ENCODE measurements around the gene LRRC7. TPM values are rescaled to one million over a fixed set of nuclear protein-coding genes. Genes with fewer than 3 reads are reported as not detected.

LRRC7 gene
- total RNA-seq, 2 experiments from 2014 or later: not detected

GRCh38 chr1:69568421-69569174 is 876 bp downstream of the LRRC7 start:
- peaks cover 4% of the 10 kb centered on the region for H3K36me3 Mint-ChIP-seq (ENCODE audit: low read depth)
- H3K4me1 Mint-ChIP-seq: peaks cover 8% of the 10 kb centered on the region
- no peaks in the 10 kb centered on the region for H3K9me3 Mint-ChIP-seq
- H3K27ac Mint-ChIP-seq: no peak overlapping the region
- H3K27me3 Mint-ChIP-seq: peaks cover 28% of the 10 kb centered on the region
- CTCF ChIA-PET: no interaction called here
- H3K4me3 Mint-ChIP-seq: no peak overlapping the region
- POLR2A ChIA-PET: no interaction called here
- DNase-seq: no peak

- Mint-ChIP-seq H3K4me3 (no peak overlapping the region), H3K27me3 (peaks cover 28% of the 10 kb centered on the region), H3K27ac (no peak overlapping the region), H3K36me3 (ENCODE audit: low read depth) (peaks cover 4% of the 10 kb centered on the region), H3K4me1 (peaks cover 8% of the 10 kb centered on the region), H3K9me3 (no peaks in the 10 kb centered on the region)
- CTCF ChIA-PET: no interaction called here
- no peak for DNase-seq
- POLR2A ChIA-PET: no interaction called here
Measured at GRCh38 chr1:69569175-69569541, 1.4 kb downstream of the LRRC7 start.

- no peaks in the 10 kb centered on the region for H3K9me3 Mint-ChIP-seq
- no peak overlapping the region for H3K4me3 Mint-ChIP-seq
- no peak overlapping the region for H3K27ac Mint-ChIP-seq
- POLR2A ChIA-PET: no interaction called here
- no peak for DNase-seq
- H3K4me1 Mint-ChIP-seq: peaks cover 8% of the 10 kb centered on the region
- H3K27me3 Mint-ChIP-seq: peaks cover 28% of the 10 kb centered on the region
- peaks cover 4% of the 10 kb centered on the region for H3K36me3 Mint-ChIP-seq (ENCODE audit: low read depth)
- CTCF ChIA-PET: no interaction called here
Measured at GRCh38 chr1:69569576-69570328, 2.0 kb downstream of the LRRC7 start.

- Mint-ChIP-seq H3K27ac (no peak overlapping the region), H3K9me3 (no peaks in the 10 kb centered on the region), H3K36me3 (ENCODE audit: low read depth) (peaks cover 4% of the 10 kb centered on the region), H3K27me3 (peaks cover 28% of the 10 kb centered on the region), H3K4me3 (no peak overlapping the region), H3K4me1 (peaks cover 8% of the 10 kb centered on the region)
- DNase-seq: no peak
- CTCF ChIA-PET: no interaction called here
- POLR2A ChIA-PET: no interaction called here
Measured at GRCh38 chr1:69570356-69570755, 2.6 kb downstream of the LRRC7 start.

GRCh38 chr1:69572921-69573320 is 5.2 kb downstream of the LRRC7 start:
- Mint-ChIP-seq H3K9me3 (no peaks in the 10 kb centered on the region), H3K36me3 (ENCODE audit: low read depth) (no peaks in the 10 kb centered on the region), H3K27me3 (peaks cover 18% of the 10 kb centered on the region), H3K27ac (no peak overlapping the region), H3K4me1 (peaks cover 5% of the 10 kb centered on the region), H3K4me3 (no peak overlapping the region)
- ChIA-PET CTCF (no interaction called here), POLR2A (no interaction called here)
- DNase-seq: no peak

- ChIA-PET CTCF (no interaction called here), POLR2A (no interaction called here)
- no peaks in the 10 kb centered on the region for H3K36me3 Mint-ChIP-seq (ENCODE audit: low read depth)
- peaks cover 1% of the 10 kb centered on the region for H3K4me1 Mint-ChIP-seq
- H3K27me3 Mint-ChIP-seq: peaks cover 12% of the 10 kb centered on the region
- H3K9me3 Mint-ChIP-seq: no peaks in the 10 kb centered on the region
- H3K4me3 Mint-ChIP-seq: no peak overlapping the region
- no peak for DNase-seq
- H3K27ac Mint-ChIP-seq: no peak overlapping the region
Measured at GRCh38 chr1:69573911-69574310, 6.2 kb downstream of the LRRC7 start.

- Mint-ChIP-seq H3K36me3 (ENCODE audit: low read depth) (no peaks in the 10 kb centered on the region), H3K4me3 (no peak overlapping the region), H3K4me1 (no peaks in the 10 kb centered on the region), H3K9me3 (peaks cover 2% of the 10 kb centered on the region), H3K27me3 (no peaks in the 10 kb centered on the region), H3K27ac (no peak overlapping the region)
- ChIA-PET POLR2A (no interaction called here), CTCF (no interaction called here)
- DNase-seq: no peak
Measured at GRCh38 chr1:69585666-69586065, 17.9 kb downstream of the LRRC7 start.

- CTCF ChIA-PET: no interaction called here
- no peak for DNase-seq
- no peaks in the 10 kb centered on the region for H3K9me3 Mint-ChIP-seq
- H3K27me3 Mint-ChIP-seq: no peaks in the 10 kb centered on the region
- POLR2A ChIA-PET: no interaction called here
- H3K27ac Mint-ChIP-seq: no peak overlapping the region
- H3K4me3 Mint-ChIP-seq: no peak overlapping the region
- no peaks in the 10 kb centered on the region for H3K4me1 Mint-ChIP-seq
- no peaks in the 10 kb centered on the region for H3K36me3 Mint-ChIP-seq (ENCODE audit: low read depth)
Measured at GRCh38 chr1:69587391-69587790, 19.7 kb downstream of the LRRC7 start.

- DNase-seq: no peak
- CTCF ChIA-PET: no interaction called here
- Mint-ChIP-seq H3K36me3 (ENCODE audit: low read depth) (no peaks in the 10 kb centered on the region), H3K4me1 (no peaks in the 10 kb centered on the region), H3K4me3 (no peak overlapping the region), H3K9me3 (no peaks in the 10 kb centered on the region), H3K27ac (no peak overlapping the region), H3K27me3 (no peaks in the 10 kb centered on the region)
- POLR2A ChIA-PET: no interaction called here
Measured at GRCh38 chr1:69589799-69590198, 22.1 kb downstream of the LRRC7 start.

GRCh38 chr1:69592341-69592740 is 24.6 kb downstream of the LRRC7 start:
- no peaks in the 10 kb centered on the region for H3K27me3 Mint-ChIP-seq
- DNase-seq: no peak
- no peaks in the 10 kb centered on the region for H3K4me1 Mint-ChIP-seq
- POLR2A ChIA-PET: no interaction called here
- H3K36me3 Mint-ChIP-seq (ENCODE audit: low read depth): no peaks in the 10 kb centered on the region
- no peak overlapping the region for H3K4me3 Mint-ChIP-seq
- no peak overlapping the region for H3K27ac Mint-ChIP-seq
- CTCF ChIA-PET: no interaction called here
- no peaks in the 10 kb centered on the region for H3K9me3 Mint-ChIP-seq

- Mint-ChIP-seq H3K27ac (no peak overlapping the region), H3K36me3 (ENCODE audit: low read depth) (no peaks in the 10 kb centered on the region), H3K27me3 (no peaks in the 10 kb centered on the region), H3K9me3 (peaks cover 2% of the 10 kb centered on the region), H3K4me1 (no peaks in the 10 kb centered on the region), H3K4me3 (no peak overlapping the region)
- DNase-seq: no peak
- POLR2A ChIA-PET: no interaction called here
- CTCF ChIA-PET: no interaction called here
Measured at GRCh38 chr1:69595486-69595885, 27.8 kb downstream of the LRRC7 start.

- Mint-ChIP-seq H3K4me1 (no peaks in the 10 kb centered on the region), H3K27me3 (no peaks in the 10 kb centered on the region)
- CTCF ChIA-PET: no interaction called here
Measured at GRCh38 chr1:69611316-69611715, 43.6 kb downstream of the LRRC7 start.

GRCh38 chr1:69613414-69613813 is 45.7 kb downstream of the LRRC7 start:
- ChIA-PET CTCF (no interaction called here), POLR2A (no interaction called here)
- Mint-ChIP-seq H3K27ac (no peak overlapping the region), H3K4me1 (no peaks in the 10 kb centered on the region), H3K27me3 (no peaks in the 10 kb centered on the region), H3K4me3 (no peak overlapping the region), H3K36me3 (ENCODE audit: low read depth) (no peaks in the 10 kb centered on the region), H3K9me3 (peaks cover 9% of the 10 kb centered on the region)
- no peak for DNase-seq

More at GRCh38 chr1:69611316-69611715, 43.6 kb downstream of the LRRC7 start:
- Mint-ChIP-seq H3K9me3 (peaks cover 4% of the 10 kb centered on the region), H3K27ac (no peak overlapping the region), H3K4me3 (no peak overlapping the region), H3K36me3 (ENCODE audit: low read depth) (no peaks in the 10 kb centered on the region)
- DNase-seq: no peak
- POLR2A ChIA-PET: no interaction called here

GRCh38 chr1:69638673-69639072 is 71.0 kb downstream of the LRRC7 start:
- peaks cover 8% of the 10 kb centered on the region for H3K9me3 Mint-ChIP-seq

More at GRCh38 chr1:69638673-69639072, 71.0 kb downstream of the LRRC7 start:
- Mint-ChIP-seq H3K4me1 (no peaks in the 10 kb centered on the region), H3K27me3 (no peaks in the 10 kb centered on the region), H3K4me3 (no peak overlapping the region), H3K27ac (no peak overlapping the region), H3K36me3 (ENCODE audit: low read depth) (no peaks in the 10 kb centered on the region)
- no peak for DNase-seq
- CTCF ChIA-PET: no interaction called here
- POLR2A ChIA-PET: no interaction called here

Data from activated CD4-positive, alpha-beta memory T cell treated with anti-CD3 and anti-CD28 coated beads, Interleukin-2, amount 10 ng/mL, durations not matched to agents 7 days and 5 days (primary cell).